Nephron (organoid): ENCODE data around the gene MAD1L1.

Experiments
- H3K27ac Mint-ChIP-seq, 3 experiments: 2 replicates each; pipeline ENCODE4 v1.8.0; 2020; ENCODE audit warnings: mixed read lengths in 3 of 3, mild to moderate bottlenecking in 2 of 3, moderate library complexity in 1 of 3
- H3K27me3 Mint-ChIP-seq: 2 replicates; pipeline ENCODE4 v1.8.0; 2021; ENCODE audit warnings: low read depth, mild to moderate bottlenecking, moderate library complexity, mixed read lengths
- H3K36me3 Mint-ChIP-seq: 2 replicates; pipeline ENCODE4 v1.8.0; 2020; ENCODE audit warnings: low read depth, mixed read lengths
- H3K4me1 Mint-ChIP-seq: 2 replicates; pipeline ENCODE4 v1.8.0; 2020; ENCODE audit warnings: mixed read lengths
- H3K4me3 Mint-ChIP-seq, 3 experiments: 2 replicates each; pipeline ENCODE4 v1.8.0; 2020; ENCODE audit warnings: mild to moderate bottlenecking in 3 of 3, mixed read lengths in 3 of 3, moderate library complexity in 2 of 3
- H3K9me3 Mint-ChIP-seq: 2 replicates; pipeline ENCODE4 v1.8.0; 2020; ENCODE audit warnings: mixed read lengths
- TF ChIP-seq, protein P1 (sequence below), 3 experiments: fragments of 200-600 bp; sonication (generic); IDR thresholded peaks; one replicate each; pipeline ENCODE4 v1.5.0; 2021; ENCODE audit warnings: antibody characterized with exemption in 3 of 3; ENCODE audit not compliant: unreplicated experiment in 3 of 3

The MAD1L1 gene

DNA sequence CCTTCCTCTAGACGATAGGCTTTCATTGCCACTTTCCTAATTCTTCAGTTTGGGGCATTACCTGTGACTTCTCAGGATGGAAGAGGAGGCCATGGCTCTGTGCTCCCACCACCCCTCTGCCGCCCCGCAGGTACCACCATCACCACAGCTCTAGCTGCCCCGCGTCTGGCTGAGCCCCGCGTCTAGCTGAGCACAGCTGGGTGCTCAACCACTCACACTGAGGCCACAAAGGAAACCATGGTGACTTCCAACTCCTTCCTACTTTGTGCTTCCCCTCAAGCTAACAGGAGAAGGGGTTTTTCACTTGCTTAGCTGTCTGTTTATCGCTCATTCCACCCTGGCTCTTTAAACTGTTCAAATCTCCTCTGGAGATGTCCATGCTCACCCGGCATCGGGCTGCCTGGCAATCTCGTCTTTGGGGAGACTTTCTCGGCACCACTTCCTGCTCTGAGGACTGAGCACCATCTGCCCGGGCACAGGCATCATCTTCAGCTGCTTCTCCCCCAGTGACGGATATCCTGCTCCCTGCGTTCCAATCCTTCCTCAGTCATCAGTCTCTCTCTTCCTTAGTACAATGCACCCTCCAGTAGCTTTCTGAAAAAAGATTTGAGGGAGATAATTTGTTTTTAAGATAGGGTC is 59.4 kb downstream of the MAD1L1 start:
- Mint-ChIP-seq H3K27me3 (peaks cover 10% of the 10 kb centered on the region), H3K4me3 (no peak overlapping the region), H3K9me3 (no peaks in the 10 kb centered on the region), H3K4me1 (peaks cover 61% of the 10 kb centered on the region), H3K27ac (peak overlapping the region; percentile 57 to 79 (median 62)), H3K36me3 (peaks cover 37% of the 10 kb centered on the region)
- TF ChIP-seq, protein P1, sequence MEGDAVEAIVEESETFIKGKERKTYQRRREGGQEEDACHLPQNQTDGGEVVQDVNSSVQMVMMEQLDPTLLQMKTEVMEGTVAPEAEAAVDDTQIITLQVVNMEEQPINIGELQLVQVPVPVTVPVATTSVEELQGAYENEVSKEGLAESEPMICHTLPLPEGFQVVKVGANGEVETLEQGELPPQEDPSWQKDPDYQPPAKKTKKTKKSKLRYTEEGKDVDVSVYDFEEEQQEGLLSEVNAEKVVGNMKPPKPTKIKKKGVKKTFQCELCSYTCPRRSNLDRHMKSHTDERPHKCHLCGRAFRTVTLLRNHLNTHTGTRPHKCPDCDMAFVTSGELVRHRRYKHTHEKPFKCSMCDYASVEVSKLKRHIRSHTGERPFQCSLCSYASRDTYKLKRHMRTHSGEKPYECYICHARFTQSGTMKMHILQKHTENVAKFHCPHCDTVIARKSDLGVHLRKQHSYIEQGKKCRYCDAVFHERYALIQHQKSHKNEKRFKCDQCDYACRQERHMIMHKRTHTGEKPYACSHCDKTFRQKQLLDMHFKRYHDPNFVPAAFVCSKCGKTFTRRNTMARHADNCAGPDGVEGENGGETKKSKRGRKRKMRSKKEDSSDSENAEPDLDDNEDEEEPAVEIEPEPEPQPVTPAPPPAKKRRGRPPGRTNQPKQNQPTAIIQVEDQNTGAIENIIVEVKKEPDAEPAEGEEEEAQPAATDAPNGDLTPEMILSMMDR (IDR thresholded peaks at IDR 0.05; ENCODE audit: unreplicated experiment in 3 of 3): no peak

- H3K27me3 Mint-ChIP-seq: peaks cover 10% of the 10 kb centered on the region
- peaks cover 63% of the 10 kb centered on the region for H3K4me1 Mint-ChIP-seq
- peak overlapping the region; percentile 57 to 79 (median 62) for H3K27ac Mint-ChIP-seq
- TF ChIP-seq, protein P1 (IDR thresholded peaks at IDR 0.05; ENCODE audit: unreplicated experiment in 3 of 3): no peak
- H3K9me3 Mint-ChIP-seq: no peaks in the 10 kb centered on the region
- peaks cover 35% of the 10 kb centered on the region for H3K36me3 Mint-ChIP-seq
- peak overlapping the region in 1 of 3 experiments; percentile 40 for H3K4me3 Mint-ChIP-seq
These were observed 60.2 kb downstream of the MAD1L1 start for GRCh38 chr7:2172311-2173188.

DNA sequence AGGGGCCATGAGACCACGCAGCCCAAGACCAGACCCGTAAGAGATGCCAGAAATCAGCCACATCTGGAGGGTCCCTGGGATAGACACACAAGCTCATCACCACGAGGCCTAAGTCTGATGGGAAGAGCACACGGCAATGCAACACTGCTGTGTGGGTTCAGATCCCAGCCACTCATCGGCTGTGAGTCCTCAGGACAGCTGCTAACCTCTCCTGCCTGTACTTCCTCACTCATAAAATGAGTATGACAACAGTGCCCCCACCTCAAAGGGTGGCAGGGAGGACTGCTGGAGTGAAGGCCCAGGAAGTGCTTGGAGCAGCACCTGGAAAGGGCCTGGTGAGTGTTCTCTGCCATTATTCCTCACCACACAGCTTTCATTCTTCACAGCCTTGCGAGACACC is 60.9 kb downstream of the MAD1L1 start:
- no peak overlapping the region for H3K27ac Mint-ChIP-seq
- TF ChIP-seq, protein P1 (IDR thresholded peaks at IDR 0.05; ENCODE audit: unreplicated experiment in 3 of 3): no peak
- peaks cover 63% of the 10 kb centered on the region for H3K4me1 Mint-ChIP-seq
- peaks cover 10% of the 10 kb centered on the region for H3K27me3 Mint-ChIP-seq
- peaks cover 35% of the 10 kb centered on the region for H3K36me3 Mint-ChIP-seq
- no peak overlapping the region for H3K4me3 Mint-ChIP-seq
- no peaks in the 10 kb centered on the region for H3K9me3 Mint-ChIP-seq

- no peak overlapping the region for H3K4me3 Mint-ChIP-seq
- peaks cover 71% of the 10 kb centered on the region for H3K4me1 Mint-ChIP-seq
- H3K9me3 Mint-ChIP-seq: no peaks in the 10 kb centered on the region
- H3K27ac Mint-ChIP-seq: peak overlapping the region; percentile 26 to 50 (median 33)
- TF ChIP-seq, protein P1 (IDR thresholded peaks at IDR 0.05; ENCODE audit: unreplicated experiment in 3 of 3): no peak
- peaks cover 32% of the 10 kb centered on the region for H3K36me3 Mint-ChIP-seq
- peaks cover 10% of the 10 kb centered on the region for H3K27me3 Mint-ChIP-seq
These were observed 61.9 kb downstream of the MAD1L1 start for GRCh38 chr7:2170576-2171521.

DNA sequence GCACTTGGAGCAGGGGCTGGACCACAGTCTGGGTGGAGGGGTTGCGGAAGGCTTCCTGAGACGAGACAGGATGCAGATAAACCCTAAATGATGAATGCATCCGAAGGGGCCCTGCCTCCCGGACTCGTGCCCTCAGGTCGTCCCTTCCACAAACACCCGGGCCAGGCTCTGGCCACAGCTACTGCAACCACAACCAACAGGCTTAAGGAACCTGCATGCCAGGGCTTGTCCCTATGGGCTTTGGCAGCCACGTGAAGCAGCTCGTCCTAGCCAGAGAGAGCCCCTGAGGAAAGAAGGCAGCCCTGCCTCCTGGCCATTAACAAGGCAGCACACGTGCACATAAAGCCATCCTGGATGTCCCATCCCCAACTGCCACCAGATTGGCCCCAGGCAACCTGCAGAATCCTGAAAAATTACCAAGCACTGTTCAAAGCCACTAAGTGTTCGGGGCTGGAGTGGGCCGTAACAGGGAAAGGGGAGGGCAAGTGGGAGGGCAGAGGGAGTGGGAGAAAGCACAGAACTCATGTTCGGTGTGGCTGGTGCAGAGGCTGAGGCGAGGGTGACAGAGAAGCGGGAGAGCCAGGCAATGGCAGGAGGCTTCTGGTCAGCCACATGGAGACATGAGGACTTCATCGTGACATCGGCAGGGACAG is 62.7 kb downstream of the MAD1L1 start:
- Mint-ChIP-seq H3K4me3 (no peak overlapping the region), H3K4me1 (peaks cover 68% of the 10 kb centered on the region), H3K27ac (peak overlapping the region; percentile 25 to 50 (median 26)), H3K27me3 (peaks cover 10% of the 10 kb centered on the region), H3K9me3 (no peaks in the 10 kb centered on the region), H3K36me3 (peaks cover 29% of the 10 kb centered on the region)
- TF ChIP-seq, protein P1 (IDR thresholded peaks at IDR 0.05; ENCODE audit: unreplicated experiment in 3 of 3): no peak
